Inferior parietal cortex (tissue), 1 donor: ENCODE data around the gene C1orf146.
"Not testable (repeated sequence)": the region's sequence is repeated elsewhere in the genome, so short reads cannot be mapped to it uniquely, and the experiment has no call there.

Source experiments
- DNase-seq: peaks from one replicate; pipeline ENCODE4 v3.0.0-alpha.2; 2016; ENCODE audit errors: extremely low spot score

C1orf146 gene

DNA sequence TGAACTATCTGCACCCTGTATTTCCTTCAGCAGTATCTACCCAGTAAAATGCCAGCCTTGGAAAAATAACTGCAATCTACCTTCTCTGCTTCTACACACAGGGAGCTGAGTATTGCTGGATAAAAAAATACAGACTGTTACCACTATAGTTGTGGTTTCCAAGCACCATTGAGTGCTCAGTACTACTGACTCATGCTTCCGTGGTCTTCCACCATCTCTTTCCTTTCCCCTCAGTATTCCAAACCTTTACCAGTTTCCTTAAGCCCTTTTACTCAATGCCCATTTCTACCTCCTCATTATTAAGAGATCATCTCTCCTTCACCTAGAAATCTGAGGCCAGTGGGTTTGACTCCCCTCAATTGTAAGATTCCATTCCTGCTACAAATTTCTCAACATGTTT is 57.2 kb downstream of the C1orf146 start:
- DNase-seq: no peak

DNA sequence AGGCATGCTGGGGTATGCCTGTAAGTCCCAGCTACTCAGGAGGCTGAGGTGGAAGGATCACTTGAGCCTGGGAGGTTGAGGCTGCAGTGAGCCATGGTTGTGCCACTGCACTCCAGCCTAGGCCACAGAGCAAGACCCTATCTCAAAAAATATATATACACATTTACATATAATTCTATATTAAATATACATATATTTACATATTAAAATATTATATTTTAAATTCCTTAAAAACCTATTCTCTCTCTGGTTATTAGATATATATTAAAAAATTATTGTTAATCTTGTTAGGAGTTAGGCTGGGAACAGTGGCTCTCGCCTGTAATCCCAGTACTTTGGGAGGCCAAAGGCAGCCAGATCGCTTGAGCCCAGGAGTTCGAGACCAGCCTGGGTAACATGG is 58.4 kb downstream of the C1orf146 start:
- DNase-seq: no peak

DNA sequence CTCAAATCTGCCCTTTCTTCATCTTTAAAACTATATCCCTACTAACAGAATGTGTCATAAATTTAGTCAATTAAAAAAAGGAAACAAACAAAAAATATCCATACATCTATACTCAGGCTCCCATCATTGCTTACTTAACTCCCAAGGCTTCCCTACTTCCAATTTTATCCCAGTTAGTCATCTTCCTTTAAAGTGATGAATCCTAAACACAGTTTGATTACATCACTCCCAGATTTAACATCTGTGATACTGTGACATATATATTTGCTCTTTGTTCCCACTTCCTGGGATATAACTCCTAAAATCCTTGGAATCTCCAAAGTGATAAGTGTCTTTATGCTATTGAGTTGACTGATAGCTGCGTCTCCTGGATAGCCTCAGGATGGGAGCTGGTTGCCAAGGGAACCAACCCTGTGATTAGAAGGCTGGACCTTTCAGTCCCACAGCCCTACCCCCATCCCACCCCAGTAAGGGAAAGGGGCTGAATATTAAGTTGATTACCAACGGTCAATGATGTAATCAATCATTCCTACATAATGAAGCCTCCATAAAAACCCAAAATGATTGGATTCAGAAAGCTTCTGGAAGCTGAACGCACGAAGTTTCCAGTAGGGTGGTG is 59.5 kb downstream of the C1orf146 start:
- DNase-seq: peak; percentile 25

DNA sequence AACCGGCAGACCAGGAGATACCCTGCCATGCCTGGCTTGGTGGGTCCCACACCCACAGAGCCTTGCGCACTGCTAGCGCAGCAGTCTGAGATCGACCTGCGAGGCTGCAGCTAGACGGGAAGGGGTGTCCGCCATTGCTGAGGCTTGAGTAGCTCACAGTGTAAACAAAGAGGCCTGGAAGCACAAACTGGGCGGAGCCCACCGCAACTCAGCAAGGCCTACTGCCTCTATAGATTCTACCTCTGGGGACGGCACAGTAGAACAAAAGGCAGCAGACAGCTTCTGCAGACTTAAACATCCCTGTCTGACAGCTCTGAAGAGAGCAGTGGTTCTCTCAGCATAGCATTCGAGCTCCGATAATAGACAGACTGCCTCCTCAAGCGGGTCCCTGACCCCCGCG is 62.1 kb downstream of the C1orf146 start:
- DNase-seq: not testable (repeated sequence)

DNA sequence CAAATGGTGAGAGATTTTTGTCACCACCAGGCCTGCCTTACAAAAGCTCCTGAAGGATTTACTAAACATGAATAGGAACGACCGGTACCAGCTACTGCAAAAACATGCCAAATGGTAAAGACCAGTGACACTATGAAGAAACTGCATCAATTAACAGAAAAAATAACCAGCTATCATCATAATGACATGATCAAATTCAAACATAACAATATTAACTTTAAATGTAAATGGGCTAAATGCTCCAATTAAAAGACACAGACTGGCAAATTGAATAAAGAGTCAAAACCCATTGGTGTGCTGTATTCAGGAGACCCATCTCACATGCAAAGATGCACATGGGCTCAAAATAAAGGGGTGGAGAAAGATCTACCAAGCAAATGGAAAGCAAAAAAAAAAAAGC is 63.7 kb downstream of the C1orf146 start:
- not testable (repeated sequence) for DNase-seq

DNA sequence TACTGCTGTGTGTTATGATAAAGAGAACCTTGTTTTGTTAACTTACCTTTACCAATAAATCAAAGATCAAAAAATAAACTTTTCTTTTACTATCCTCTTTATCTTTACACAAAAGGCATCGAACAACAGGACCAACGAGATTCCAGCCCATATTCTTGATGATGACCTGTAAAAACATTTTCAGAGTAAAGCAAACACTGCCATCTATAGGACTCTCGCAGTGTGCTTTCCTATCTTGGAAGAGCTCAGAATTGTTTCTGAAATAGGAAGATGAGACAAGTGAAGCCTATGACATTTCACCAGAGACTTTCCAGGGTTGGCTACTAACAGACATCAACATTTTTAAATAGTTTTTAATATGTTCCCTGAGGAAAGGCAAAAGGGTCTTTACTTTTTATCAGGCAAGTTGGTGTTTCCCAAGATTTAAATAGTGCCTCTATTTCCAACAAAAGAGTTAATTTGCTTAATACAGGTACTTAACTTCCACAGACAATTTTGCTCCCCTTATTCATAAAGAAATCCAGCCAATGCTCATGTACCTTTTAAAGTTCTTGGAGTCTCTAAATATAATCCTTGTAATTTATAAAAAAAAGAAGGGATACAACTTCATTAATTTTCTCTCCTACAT is 73.8 kb downstream of the C1orf146 start:
- DNase-seq: peak; percentile 84
